ENCODE results near the gene TEN1.

DNA sequence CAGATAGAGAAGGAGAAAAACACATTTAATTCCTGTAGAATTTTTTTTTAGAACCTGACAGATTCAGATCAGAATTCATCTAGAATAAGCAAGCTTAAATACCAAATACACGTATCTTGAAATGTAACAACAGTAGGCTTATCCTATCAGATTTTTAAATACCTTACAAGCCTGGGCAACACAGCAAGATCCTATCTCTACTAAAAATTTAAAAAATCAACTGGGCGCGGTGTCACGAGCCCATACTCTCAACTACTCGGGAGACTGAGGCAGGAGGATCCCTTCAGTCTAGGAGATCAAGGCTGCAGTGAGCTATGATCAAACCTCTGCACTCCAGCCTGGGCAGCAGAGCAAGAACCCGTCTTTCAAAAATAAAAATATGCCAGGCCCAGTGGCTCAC is 13.6 kb upstream of the TEN1 start:
- TF ChIP-seq, protein P1, sequence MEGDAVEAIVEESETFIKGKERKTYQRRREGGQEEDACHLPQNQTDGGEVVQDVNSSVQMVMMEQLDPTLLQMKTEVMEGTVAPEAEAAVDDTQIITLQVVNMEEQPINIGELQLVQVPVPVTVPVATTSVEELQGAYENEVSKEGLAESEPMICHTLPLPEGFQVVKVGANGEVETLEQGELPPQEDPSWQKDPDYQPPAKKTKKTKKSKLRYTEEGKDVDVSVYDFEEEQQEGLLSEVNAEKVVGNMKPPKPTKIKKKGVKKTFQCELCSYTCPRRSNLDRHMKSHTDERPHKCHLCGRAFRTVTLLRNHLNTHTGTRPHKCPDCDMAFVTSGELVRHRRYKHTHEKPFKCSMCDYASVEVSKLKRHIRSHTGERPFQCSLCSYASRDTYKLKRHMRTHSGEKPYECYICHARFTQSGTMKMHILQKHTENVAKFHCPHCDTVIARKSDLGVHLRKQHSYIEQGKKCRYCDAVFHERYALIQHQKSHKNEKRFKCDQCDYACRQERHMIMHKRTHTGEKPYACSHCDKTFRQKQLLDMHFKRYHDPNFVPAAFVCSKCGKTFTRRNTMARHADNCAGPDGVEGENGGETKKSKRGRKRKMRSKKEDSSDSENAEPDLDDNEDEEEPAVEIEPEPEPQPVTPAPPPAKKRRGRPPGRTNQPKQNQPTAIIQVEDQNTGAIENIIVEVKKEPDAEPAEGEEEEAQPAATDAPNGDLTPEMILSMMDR (IDR thresholded peaks at IDR 0.05; ENCODE audit: insufficient read depth, low read length, poor library complexity, severe bottlenecking) = no peak
- TF ChIP-seq EZH2phosphoT487 (conservative IDR thresholded peaks at IDR 0.05; ENCODE audit: low read length) = no peak

Measured in SU-DHL-6 (cell line).